ENCODE measurements around the gene APOBEC4. TPM values are rescaled to one million over a fixed set of nuclear protein-coding genes. Genes with fewer than 3 reads are reported as not detected.

Gene APOBEC4
- total RNA-seq (under 1 TPM in 1 of 4 donors, not detected in 3; 0.09 TPM), polyA plus RNA-seq (not detected)
- long read RNA-seq, donor 1 = 0 reads
- long read RNA-seq, donor 2 = 0 reads
- long read RNA-seq, donor 3 = 0 reads
- long read RNA-seq, donor 4 = 0 reads

DNA sequence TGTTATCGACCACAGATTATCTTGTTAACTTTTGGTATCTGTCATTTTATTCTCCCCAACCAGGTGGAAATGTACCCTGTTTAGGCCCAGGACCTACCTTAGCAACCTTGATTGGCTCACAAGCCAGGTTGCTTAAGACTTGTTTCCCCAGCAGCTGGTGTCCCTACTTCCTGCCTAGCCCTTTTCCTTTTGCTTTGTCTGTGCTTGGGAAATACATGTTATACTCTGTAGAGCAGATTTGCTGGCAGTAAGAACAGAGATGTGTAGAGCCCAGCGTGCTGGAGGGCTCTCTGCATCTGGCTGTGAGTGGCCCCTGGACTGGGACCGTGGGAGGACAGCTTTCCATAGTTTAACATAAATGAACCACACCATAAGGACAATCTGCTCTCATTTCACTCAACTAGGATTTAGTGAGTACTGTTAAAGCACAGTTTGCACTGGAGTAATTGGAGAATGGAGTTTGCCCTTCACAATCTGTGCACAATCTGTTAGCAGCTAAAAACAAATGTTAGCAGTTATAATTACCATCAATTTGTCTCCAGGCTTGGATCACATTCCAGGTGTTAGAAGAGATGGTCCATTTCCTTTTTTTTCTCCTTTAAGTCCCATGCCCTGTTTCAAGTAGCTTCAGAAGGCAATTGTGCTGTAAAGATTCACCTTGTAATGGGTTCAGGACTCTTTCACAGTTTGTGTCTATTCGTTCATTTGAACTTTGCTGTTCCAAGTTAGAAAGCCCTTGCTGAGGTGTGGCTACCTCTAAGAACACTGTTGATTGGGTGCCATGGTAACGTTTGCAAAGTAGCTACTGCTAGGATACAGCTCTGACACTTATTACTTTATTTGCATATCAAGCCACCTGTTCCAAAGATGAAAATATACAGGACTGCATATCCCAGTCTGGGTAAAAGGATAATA is at the start of gene APOBEC4:
TSS of gene APOBEC4 (minus strand) at position 770 of the 915 bp plus-strand sequence. CDS start 4,535 bp downstream, outside the sequence.
- H3K4me3 ChIP-seq (ENCODE audit: low read length) = no peak within 1 kb of the TSS
- H3K27me3 ChIP-seq (ENCODE audit: control insufficient read depth, insufficient read depth) = no peaks in the 10 kb centered on the region
- peak within 1 kb of the TSS; percentile 69 for H3K27ac ChIP-seq (ENCODE audit: low read length)
- WGBS = 63% methylated on average over 5 of the region's 5 CpGs
- intact Hi-C loops (cut with DNase I) = loop anchor here in 1 of 4 donors (5.0 kb wide), 1 partner anchor 34 kb away; no protein-coding TSS in a partner anchor
- H3K4me1 ChIP-seq (ENCODE audit: control insufficient read depth, insufficient read depth, low read length) = no peaks in the 10 kb centered on the region
- no peaks in the 10 kb centered on the region for H3K9me3 ChIP-seq (ENCODE audit: control insufficient read depth, low read length)
- ATAC-seq (peak; percentile 53 to 74), DNase-seq (no peak)

DNA sequence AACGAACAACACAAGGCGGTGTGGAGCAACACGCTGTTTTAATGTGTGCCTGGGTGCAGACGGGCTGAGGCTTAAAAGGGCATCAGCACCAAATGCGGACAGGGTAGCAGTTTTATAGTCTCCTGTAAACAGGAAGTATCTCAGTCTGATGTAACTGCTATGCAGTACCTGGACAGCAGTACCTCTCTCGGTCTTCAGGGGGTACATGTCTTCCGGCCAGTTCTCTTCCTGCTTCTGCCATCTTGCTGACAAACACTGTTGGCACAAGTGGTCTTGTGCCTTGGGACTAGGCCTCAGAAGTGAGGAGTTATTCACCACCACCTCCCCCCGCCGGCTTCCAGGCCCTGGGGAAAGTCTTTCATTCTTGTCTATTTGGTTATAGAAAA is 49.7 kb upstream of the APOBEC4 start:
- ATAC-seq (no peak), DNase-seq (no peak)
- no peak overlapping the region for H3K27ac ChIP-seq (ENCODE audit: low read length)
- H3K27me3 ChIP-seq (ENCODE audit: control insufficient read depth, insufficient read depth) = no peaks in the 10 kb centered on the region
- H3K4me1 ChIP-seq (ENCODE audit: control insufficient read depth, insufficient read depth, low read length) = no peaks in the 10 kb centered on the region
- intact Hi-C loops (cut with DNase I) = no loop called here
- 98% methylated on average over 9 of the region's 9 CpGs for WGBS
- no peak overlapping the region for H3K4me3 ChIP-seq (ENCODE audit: low read length)
- H3K9me3 ChIP-seq (ENCODE audit: control insufficient read depth, low read length) = no peaks in the 10 kb centered on the region

GRCh38 chr1:183702087-183702812 is 49.1 kb upstream of the APOBEC4 start:
- Histone ChIP-seq H3K27ac (ENCODE audit: low read length) (no peak overlapping the region), H3K4me1 (ENCODE audit: control insufficient read depth, insufficient read depth, low read length) (no peaks in the 10 kb centered on the region), H3K4me3 (ENCODE audit: low read length) (no peak overlapping the region), H3K9me3 (ENCODE audit: control insufficient read depth, low read length) (no peaks in the 10 kb centered on the region), H3K27me3 (ENCODE audit: control insufficient read depth, insufficient read depth) (no peaks in the 10 kb centered on the region)
- WGBS = 95% methylated on average over 7 of the region's 7 CpGs
- ATAC-seq = no peak
- DNase-seq = no peak
- intact Hi-C loops (cut with DNase I) = no loop called here

GRCh38 chr1:183699616-183700160 is 46.6 kb upstream of the APOBEC4 start:
- H3K27me3 ChIP-seq (ENCODE audit: control insufficient read depth, insufficient read depth) = no peaks in the 10 kb centered on the region
- peaks cover under 1% of the 10 kb centered on the region for H3K4me1 ChIP-seq (ENCODE audit: control insufficient read depth, insufficient read depth, low read length)
- no peak overlapping the region for H3K27ac ChIP-seq (ENCODE audit: low read length)
- DNase-seq (no peak), ATAC-seq (no peak)
- intact Hi-C loops (cut with DNase I) = no loop called here
- 69% methylated on average over 4 of the region's 4 CpGs for WGBS
- H3K9me3 ChIP-seq (ENCODE audit: control insufficient read depth, low read length) = no peaks in the 10 kb centered on the region
- no peak overlapping the region for H3K4me3 ChIP-seq (ENCODE audit: low read length)

DNA sequence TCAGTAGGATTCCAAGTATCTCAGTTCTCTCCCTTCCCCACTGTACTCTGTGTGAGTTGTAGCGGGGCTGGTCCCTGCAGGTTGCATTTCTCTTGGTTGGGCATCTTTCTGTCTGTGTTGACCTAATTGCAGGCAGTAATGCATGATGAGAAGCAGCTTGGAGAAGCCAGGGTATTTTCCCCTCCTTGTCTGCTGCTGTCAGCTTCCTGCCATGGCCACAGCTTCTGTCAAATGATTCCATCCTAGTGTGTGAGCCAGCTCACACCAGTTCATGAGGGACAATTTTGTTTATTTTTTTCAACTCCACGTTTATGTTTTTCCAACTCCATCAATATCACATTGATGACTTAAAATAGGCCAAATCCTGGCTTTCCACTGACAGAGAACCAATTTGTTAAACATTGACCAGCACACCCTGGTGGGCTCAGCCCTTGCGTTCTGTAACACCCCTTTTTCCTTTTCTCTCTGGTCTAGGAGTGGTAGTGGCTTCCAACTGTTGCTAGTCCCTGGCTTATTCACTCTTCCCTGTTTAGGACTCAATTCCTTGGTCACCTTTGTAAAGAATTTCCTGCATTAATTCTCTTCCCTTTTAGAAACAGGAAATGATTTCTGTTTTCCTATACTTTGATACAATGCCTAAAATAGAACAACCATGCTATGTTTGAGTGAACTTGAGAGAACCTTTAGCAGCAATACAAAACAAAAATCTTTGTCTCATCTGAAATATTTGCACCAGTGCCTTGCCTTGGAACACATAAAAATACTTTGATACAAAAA is 44.9 kb upstream of the APOBEC4 start:
- 67% methylated on average over 3 of the region's 3 CpGs for WGBS
- intact Hi-C loops (cut with DNase I) = no loop called here
- H3K27ac ChIP-seq (ENCODE audit: low read length) = no peak overlapping the region
- ATAC-seq (no peak), DNase-seq (no peak)
- no peak overlapping the region for H3K4me3 ChIP-seq (ENCODE audit: low read length)
- H3K9me3 ChIP-seq (ENCODE audit: control insufficient read depth, low read length) = no peaks in the 10 kb centered on the region
- H3K4me1 ChIP-seq (ENCODE audit: control insufficient read depth, insufficient read depth, low read length) = peaks cover 10% of the 10 kb centered on the region
- H3K27me3 ChIP-seq (ENCODE audit: control insufficient read depth, insufficient read depth) = no peaks in the 10 kb centered on the region

DNA sequence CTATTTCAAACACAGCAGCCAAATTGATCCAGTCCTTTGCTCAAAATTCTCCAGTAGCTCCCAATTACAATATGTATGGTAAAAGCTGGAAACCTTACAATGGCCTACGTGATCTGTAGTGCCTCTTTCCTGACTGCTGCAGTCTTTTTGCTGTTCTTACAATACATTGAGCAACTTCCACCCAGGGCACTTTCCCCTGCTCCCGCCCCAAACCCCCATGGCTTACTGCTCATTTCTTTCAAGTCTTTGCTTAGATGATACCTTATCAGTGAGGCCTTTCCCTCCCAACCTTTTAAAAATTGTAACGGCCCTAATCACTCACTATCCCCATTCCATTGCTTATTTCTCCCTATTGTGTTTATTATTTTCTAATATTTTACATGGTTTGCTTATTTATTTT is 43.9 kb upstream of the APOBEC4 start:
- intact Hi-C loops (cut with DNase I) = no loop called here
- no peak for DNase-seq
- no peak for ATAC-seq
- Histone ChIP-seq H3K27ac (ENCODE audit: low read length) (no peak overlapping the region), H3K27me3 (ENCODE audit: control insufficient read depth, insufficient read depth) (no peaks in the 10 kb centered on the region), H3K4me1 (ENCODE audit: control insufficient read depth, insufficient read depth, low read length) (peaks cover 10% of the 10 kb centered on the region), H3K9me3 (ENCODE audit: control insufficient read depth, low read length) (no peaks in the 10 kb centered on the region), H3K4me3 (ENCODE audit: low read length) (no peak overlapping the region)
- WGBS = 89% methylated on average over 3 of the region's 3 CpGs

- Histone ChIP-seq H3K4me3 (ENCODE audit: low read length) (no peak overlapping the region), H3K9me3 (ENCODE audit: control insufficient read depth, low read length) (no peaks in the 10 kb centered on the region), H3K4me1 (ENCODE audit: control insufficient read depth, insufficient read depth, low read length) (peaks cover 10% of the 10 kb centered on the region), H3K27ac (ENCODE audit: low read length) (no peak overlapping the region), H3K27me3 (ENCODE audit: control insufficient read depth, insufficient read depth) (no peaks in the 10 kb centered on the region)
- ATAC-seq (no peak), DNase-seq (no peak)
- intact Hi-C loops (cut with DNase I) = no loop called here
Measured at GRCh38 chr1:183694755-183695154, 41.6 kb upstream of the APOBEC4 start.

DNA sequence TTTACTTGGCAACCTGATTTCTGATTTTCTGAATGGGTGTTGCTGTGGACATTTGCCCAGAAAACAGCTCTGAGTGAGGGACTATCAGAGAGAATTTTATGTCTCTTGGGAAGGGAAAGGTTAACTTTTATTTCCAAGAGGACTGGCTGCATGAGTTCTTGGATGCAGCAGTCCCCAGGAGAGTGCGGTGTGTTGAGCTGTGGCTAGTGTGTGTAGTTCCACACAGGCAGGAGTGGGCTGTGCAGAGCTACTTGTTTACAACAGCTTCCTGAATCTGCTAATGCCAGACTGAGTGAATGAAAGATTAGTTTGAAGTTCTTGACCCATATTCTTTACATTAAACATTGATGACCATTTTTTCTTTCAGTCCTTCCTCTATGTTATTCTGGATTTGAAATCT is 41.0 kb upstream of the APOBEC4 start:
- H3K27me3 ChIP-seq (ENCODE audit: control insufficient read depth, insufficient read depth) = no peaks in the 10 kb centered on the region
- WGBS = 13% methylated on average over 1 of the region's 1 CpG
- H3K9me3 ChIP-seq (ENCODE audit: control insufficient read depth, low read length) = no peaks in the 10 kb centered on the region
- no peak overlapping the region for H3K27ac ChIP-seq (ENCODE audit: low read length)
- peaks cover 10% of the 10 kb centered on the region for H3K4me1 ChIP-seq (ENCODE audit: control insufficient read depth, insufficient read depth, low read length)
- peak; percentile 75 to 92 for ATAC-seq
- H3K4me3 ChIP-seq (ENCODE audit: low read length) = no peak overlapping the region
- peak; percentile 36 to 75 (median 57) for DNase-seq
- intact Hi-C loops (cut with DNase I) = no loop called here

- intact Hi-C loops (cut with DNase I) = no loop called here
- Histone ChIP-seq H3K4me3 (ENCODE audit: low read length) (no peak overlapping the region), H3K27me3 (ENCODE audit: control insufficient read depth, insufficient read depth) (no peaks in the 10 kb centered on the region), H3K9me3 (ENCODE audit: control insufficient read depth, low read length) (no peaks in the 10 kb centered on the region), H3K4me1 (ENCODE audit: control insufficient read depth, insufficient read depth, low read length) (peaks cover 10% of the 10 kb centered on the region), H3K27ac (ENCODE audit: low read length) (peak overlapping the region; percentile 19)
- DNase-seq (no peak), ATAC-seq (peak in 1 of 2 donors; percentile 26)
Measured at GRCh38 chr1:183693521-183693920, 40.4 kb upstream of the APOBEC4 start.

GRCh38 chr1:183689762-183690204 is 36.7 kb upstream of the APOBEC4 start:
- DNase-seq = peak in 1 of 3 donors; percentile 21
- Histone ChIP-seq H3K27ac (ENCODE audit: low read length) (no peak overlapping the region), H3K27me3 (ENCODE audit: control insufficient read depth, insufficient read depth) (no peaks in the 10 kb centered on the region), H3K4me3 (ENCODE audit: low read length) (no peak overlapping the region), H3K4me1 (ENCODE audit: control insufficient read depth, insufficient read depth, low read length) (peaks cover 10% of the 10 kb centered on the region), H3K9me3 (ENCODE audit: control insufficient read depth, low read length) (no peaks in the 10 kb centered on the region)
- intact Hi-C loops (cut with DNase I) = loop anchor here in 1 of 4 donors (5.0 kb wide), 1 partner anchor 37 kb away; the partner anchor contains the start of gene APOBEC4
- no peak for ATAC-seq
